Mesothelial cell of epicardium (in vitro differentiated cells): ENCODE results near the gene NCL. TPM values are rescaled to one million over a fixed set of nuclear protein-coding genes. Genes with fewer than 3 reads are reported as not detected.
"Not testable (repeated sequence)": the region's sequence is repeated elsewhere in the genome, so short reads cannot be mapped to it uniquely, and the experiment has no call there.

ENCODE experiments used
- DNase-seq, 2 experiments: peaks; one replicate each; pipeline ENCODE4 v3.0.0; 2021; ENCODE audit warnings: low spot score in 2 of 2; ENCODE audit not compliant: unreplicated experiment in 2 of 2
- H3K27ac Mint-ChIP-seq: 2 replicates; pipeline ENCODE4 v1.8.0; 2021; ENCODE audit warnings: mixed read lengths
- H3K27me3 Mint-ChIP-seq: 2 replicates; pipeline ENCODE4 v1.8.0; 2021; ENCODE audit warnings: low read depth, mixed read lengths
- H3K36me3 Mint-ChIP-seq: 2 replicates; pipeline ENCODE4 v1.8.0; 2021; ENCODE audit warnings: mixed read lengths
- H3K4me1 Mint-ChIP-seq: 2 replicates; pipeline ENCODE4 v1.8.0; 2021; ENCODE audit warnings: mixed read lengths
- H3K4me3 Mint-ChIP-seq: 2 replicates; pipeline ENCODE4 v1.8.0; 2021; ENCODE audit warnings: mild to moderate bottlenecking, moderate library complexity, mixed read lengths
- H3K9me3 Mint-ChIP-seq: 2 replicates; pipeline ENCODE4 v1.8.0; 2021; ENCODE audit warnings: mixed read lengths
- total RNA-seq: library from RNA; stranded (reverse); gene quantifications from 3 replicates; pipeline ENCODE4 v1.2.1, GENCODE V29; 2021
- TF ChIP-seq, protein P1 (sequence below): fragments of 200-600 bp; sonication (generic); IDR thresholded peaks from one replicate; pipeline ENCODE4 v1.5.0; 2021; ENCODE audit warnings: antibody characterized with exemption; ENCODE audit not compliant: unreplicated experiment

The NCL gene
- total RNA-seq, 1 donor from 2014 or later, result 631 TPM

DNA sequence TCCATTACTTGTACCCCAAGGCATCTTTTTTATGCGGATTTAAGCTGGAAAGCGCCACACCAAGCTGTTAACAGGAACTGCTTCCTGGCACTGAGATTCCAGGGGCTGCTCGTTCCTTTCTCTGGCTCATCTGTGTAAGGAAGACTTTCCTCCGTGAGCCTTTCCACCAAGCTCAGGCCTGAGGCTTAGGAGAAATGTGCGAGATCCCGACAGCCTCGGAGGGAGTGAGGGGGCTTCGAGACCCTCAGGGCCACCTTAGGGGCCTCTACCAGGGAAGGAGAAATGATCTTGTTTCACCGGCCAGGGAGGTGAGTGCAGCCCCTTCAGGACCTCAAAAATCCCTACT is 51.7 kb downstream of the NCL start:
- no peak for DNase-seq
- H3K36me3 Mint-ChIP-seq, result no peaks in the 10 kb centered on the region
- H3K4me3 Mint-ChIP-seq, result peak overlapping the region; percentile 62
- peaks cover 8% of the 10 kb centered on the region for H3K9me3 Mint-ChIP-seq
- peaks cover 30% of the 10 kb centered on the region for H3K4me1 Mint-ChIP-seq
- H3K27me3 Mint-ChIP-seq, result no peaks in the 10 kb centered on the region
- TF ChIP-seq, protein P1, sequence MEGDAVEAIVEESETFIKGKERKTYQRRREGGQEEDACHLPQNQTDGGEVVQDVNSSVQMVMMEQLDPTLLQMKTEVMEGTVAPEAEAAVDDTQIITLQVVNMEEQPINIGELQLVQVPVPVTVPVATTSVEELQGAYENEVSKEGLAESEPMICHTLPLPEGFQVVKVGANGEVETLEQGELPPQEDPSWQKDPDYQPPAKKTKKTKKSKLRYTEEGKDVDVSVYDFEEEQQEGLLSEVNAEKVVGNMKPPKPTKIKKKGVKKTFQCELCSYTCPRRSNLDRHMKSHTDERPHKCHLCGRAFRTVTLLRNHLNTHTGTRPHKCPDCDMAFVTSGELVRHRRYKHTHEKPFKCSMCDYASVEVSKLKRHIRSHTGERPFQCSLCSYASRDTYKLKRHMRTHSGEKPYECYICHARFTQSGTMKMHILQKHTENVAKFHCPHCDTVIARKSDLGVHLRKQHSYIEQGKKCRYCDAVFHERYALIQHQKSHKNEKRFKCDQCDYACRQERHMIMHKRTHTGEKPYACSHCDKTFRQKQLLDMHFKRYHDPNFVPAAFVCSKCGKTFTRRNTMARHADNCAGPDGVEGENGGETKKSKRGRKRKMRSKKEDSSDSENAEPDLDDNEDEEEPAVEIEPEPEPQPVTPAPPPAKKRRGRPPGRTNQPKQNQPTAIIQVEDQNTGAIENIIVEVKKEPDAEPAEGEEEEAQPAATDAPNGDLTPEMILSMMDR, result peak; percentile 23
- H3K27ac Mint-ChIP-seq, result peak overlapping the region; percentile 72

DNA sequence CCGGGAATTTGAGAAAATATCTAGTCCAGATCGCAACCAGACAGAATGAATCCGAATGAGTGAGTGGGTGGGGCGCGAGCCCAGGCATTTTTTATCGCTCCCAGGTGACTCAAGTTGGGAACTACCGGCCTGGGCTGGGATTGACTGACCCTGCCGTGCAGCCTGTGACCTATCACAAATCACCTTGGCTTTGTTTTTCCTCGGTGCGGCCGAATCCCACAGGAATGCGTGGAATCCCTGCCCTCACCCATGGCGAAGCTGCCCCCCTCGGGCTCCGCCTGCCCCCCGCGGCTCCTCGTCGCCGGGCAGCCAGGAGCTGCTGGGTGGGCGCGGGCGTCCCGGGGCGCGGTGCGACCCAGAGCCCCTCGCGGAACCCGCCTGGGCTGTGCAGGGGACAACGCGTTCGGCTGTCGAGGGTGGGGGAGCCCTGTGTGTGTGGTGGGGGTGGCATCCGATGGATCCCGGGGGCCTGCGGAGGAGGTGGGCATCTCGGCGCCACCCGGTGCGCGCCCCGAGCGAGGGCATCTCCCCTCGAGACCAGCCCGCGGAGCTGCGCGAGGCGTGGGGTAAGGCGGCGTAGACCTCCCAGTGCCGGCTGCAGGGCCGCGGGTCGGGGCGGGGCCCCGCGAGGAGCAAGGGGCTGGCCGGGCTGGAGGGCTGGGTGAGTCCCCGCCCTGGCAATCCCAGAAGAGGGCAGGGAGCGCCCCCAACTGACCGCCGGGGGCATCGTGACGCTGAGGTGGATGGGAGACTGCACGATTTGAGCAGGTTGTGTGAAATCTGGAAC is 52.3 kb downstream of the NCL start:
- TF ChIP-seq, protein P1, result peak; percentile 58
- H3K9me3 Mint-ChIP-seq, result peaks cover 8% of the 10 kb centered on the region
- peak; percentile 61 to 90 for DNase-seq
- H3K4me1 Mint-ChIP-seq, result peaks cover 30% of the 10 kb centered on the region
- no peaks in the 10 kb centered on the region for H3K36me3 Mint-ChIP-seq
- no peaks in the 10 kb centered on the region for H3K27me3 Mint-ChIP-seq
- H3K27ac Mint-ChIP-seq, result peak overlapping the region; percentile 72
- peak overlapping the region; percentile 70 for H3K4me3 Mint-ChIP-seq

DNA sequence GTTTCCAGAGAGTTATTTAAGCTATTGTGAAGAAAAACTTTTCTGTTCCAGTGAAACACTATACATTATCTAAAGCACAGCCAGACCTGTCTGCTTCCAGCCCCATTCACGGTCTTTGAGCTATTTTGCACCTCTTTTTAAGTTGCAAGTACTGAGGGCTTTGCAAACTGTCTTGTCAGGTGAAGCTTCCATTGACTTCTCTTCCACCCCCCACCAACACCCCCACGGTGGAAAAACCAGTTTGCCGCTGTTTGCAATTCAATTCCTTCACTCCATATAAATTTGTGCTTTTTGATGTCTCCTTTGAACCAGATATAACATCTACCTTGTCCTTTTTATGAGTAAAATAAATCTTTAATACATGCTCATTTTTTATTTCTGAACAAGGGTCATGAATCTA is 53.0 kb downstream of the NCL start:
- DNase-seq, result no peak
- Mint-ChIP-seq H3K4me1 (peaks cover 30% of the 10 kb centered on the region), H3K27ac (peak overlapping the region; percentile 7), H3K9me3 (peaks cover 8% of the 10 kb centered on the region), H3K36me3 (no peaks in the 10 kb centered on the region), H3K27me3 (no peaks in the 10 kb centered on the region), H3K4me3 (peak overlapping the region; percentile 70)
- TF ChIP-seq, protein P1, result no peak

DNA sequence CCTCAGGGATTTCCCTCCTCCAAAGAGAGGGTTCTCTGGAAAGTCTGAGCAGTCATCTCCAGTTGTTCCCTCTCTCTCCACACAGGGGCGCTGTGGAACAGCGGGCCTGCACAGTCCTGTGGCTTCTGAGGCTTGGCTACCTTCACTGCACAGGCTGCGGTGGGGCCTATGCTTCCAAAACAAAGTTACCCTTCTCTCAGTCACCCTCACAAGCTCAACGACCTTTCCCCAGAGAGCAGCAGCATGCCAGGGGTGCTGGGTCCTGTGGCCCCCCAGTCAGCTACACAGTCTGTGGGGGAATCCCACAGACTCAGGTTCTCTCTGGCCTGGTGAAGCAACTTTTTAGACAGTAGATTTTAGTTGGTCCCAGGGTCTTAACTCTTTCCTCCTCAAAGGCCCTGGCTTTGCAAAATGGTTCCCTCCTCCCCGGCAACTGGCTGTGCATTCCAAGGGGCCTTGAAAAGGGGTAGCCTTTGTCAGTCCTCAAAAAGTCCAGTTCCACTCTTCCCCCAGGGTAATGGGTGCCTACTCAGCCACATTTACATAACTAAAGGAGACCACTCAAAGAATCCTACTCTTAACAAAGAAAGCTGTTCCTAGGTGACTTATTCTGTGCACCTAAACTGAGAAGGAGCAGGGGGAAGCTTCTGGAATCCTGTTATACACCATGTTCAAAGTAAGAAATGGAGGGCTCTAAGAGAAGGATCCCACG is 53.8 kb downstream of the NCL start:
- TF ChIP-seq, protein P1, result peak; percentile 27
- Mint-ChIP-seq H3K4me3 (no peak overlapping the region), H3K27me3 (no peaks in the 10 kb centered on the region), H3K4me1 (peaks cover 35% of the 10 kb centered on the region), H3K36me3 (no peaks in the 10 kb centered on the region), H3K9me3 (peaks cover 8% of the 10 kb centered on the region), H3K27ac (no peak overlapping the region)
- no peak for DNase-seq

DNA sequence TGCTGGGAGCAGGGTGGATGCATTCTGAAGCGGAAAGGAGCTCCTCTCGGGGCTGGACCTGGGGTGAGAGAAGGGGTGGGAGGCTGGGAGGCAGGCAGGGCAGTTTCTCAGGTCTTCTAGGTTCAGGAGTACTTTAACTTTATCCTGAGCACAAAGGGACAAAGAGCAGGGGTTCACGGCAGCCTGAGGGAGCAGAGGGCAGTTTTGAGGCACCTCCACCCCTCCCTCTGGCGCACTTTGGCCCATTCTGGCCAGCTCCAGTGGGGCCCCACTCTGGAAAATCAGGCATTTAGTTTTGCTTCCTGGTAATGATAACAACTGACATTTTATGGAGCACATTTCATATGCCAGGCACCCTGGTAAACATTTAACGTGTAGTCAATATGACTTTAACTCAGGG is 54.5 kb downstream of the NCL start:
- TF ChIP-seq, protein P1, result no peak
- no peaks in the 10 kb centered on the region for H3K27me3 Mint-ChIP-seq
- peaks cover 8% of the 10 kb centered on the region for H3K9me3 Mint-ChIP-seq
- peaks cover 34% of the 10 kb centered on the region for H3K4me1 Mint-ChIP-seq
- no peak for DNase-seq
- H3K4me3 Mint-ChIP-seq, result no peak overlapping the region
- H3K27ac Mint-ChIP-seq, result no peak overlapping the region
- no peaks in the 10 kb centered on the region for H3K36me3 Mint-ChIP-seq

DNA sequence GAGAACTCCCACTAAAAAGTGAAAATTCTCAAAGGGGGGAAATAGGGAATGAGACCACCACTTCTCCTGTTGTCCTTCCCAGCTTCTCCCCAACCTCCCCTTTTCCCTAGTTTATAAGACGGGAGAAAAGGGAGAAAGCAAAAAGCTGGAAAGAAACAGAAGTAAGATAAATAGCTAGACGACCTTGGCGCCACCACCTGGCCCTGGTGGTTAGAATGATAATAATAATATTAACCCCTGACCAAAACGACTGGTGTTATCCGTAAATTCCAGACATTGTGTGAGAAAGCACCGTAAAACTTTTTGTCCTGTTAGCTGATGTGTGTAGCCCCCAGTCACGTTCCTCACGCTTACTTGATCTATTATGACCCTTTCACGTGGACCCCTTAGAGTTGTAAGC is 56.0 kb downstream of the NCL start:
- not testable (repeated sequence) for DNase-seq, H3K27me3 Mint-ChIP-seq, H3K4me3 Mint-ChIP-seq, H3K36me3 Mint-ChIP-seq, H3K9me3 Mint-ChIP-seq, H3K27ac Mint-ChIP-seq
- peaks cover 31% of the 10 kb centered on the region for H3K4me1 Mint-ChIP-seq

DNA sequence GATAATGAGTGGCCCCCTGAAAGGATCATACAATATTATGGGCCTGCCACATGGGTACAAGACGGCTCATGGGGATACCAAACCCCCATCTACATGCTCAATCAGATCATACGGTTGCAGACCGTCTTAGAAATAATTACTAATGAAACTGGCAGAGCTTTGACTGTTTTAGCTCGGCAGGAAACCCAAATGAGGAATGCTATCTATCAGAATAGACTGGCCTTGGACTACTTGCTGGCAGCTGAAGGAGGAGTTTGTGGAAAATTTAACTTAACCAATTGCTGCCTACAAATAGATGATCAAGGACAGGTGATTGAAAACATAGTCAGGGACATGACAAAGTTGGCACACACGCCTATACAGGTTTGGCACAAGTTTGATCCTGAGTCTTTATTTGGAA is 56.6 kb downstream of the NCL start:
- H3K4me1 Mint-ChIP-seq, result peaks cover 32% of the 10 kb centered on the region

More for the DNA sequence above, 56.6 kb downstream of the NCL start:
- not testable (repeated sequence) for H3K36me3 Mint-ChIP-seq, H3K4me3 Mint-ChIP-seq, H3K9me3 Mint-ChIP-seq, DNase-seq, H3K27ac Mint-ChIP-seq, H3K27me3 Mint-ChIP-seq
